AG04449 (cell line): ENCODE results near the gene ZNF592.

Experiments
- CTCF ChIA-PET: fragments of 350-600 bp; formaldehyde crosslinking; extraction: SDS; loops from one replicate; lab custom pipeline; 2021; ENCODE audit warnings: antibody characterized with exemption; lab: Yijun Ruan, JAX
- POLR2A ChIA-PET: fragments of 400-600, 350-600 bp; formaldehyde crosslinking; extraction: SDS; loops from one replicate; lab custom pipeline; 2020; ENCODE audit warnings: antibody characterized with exemption, inconsistent platforms; lab: Yijun Ruan, JAX
- DNase-seq: peaks from one replicate; pipeline ENCODE4 v3.0.0-alpha.2; 2010; ENCODE audit warnings: low read depth, low spot score
- H3K4me3 ChIP-seq: 2 replicates; pipeline ENCODE4 v1.5.1; 2011; ENCODE audit warnings: low read depth, mild to moderate bottlenecking, control low read depth, low read length
- TF ChIP-seq, protein P1 (sequence below): IDR thresholded peaks from one replicate; pipeline ENCODE4 v1.5.1; 2011; ENCODE audit warnings: mild to moderate bottlenecking, moderate library complexity, low read length, control low read depth, inconsistent platforms; ENCODE audit not compliant: insufficient read depth; ENCODE audit errors: missing control alignments

ZNF592 gene

DNA sequence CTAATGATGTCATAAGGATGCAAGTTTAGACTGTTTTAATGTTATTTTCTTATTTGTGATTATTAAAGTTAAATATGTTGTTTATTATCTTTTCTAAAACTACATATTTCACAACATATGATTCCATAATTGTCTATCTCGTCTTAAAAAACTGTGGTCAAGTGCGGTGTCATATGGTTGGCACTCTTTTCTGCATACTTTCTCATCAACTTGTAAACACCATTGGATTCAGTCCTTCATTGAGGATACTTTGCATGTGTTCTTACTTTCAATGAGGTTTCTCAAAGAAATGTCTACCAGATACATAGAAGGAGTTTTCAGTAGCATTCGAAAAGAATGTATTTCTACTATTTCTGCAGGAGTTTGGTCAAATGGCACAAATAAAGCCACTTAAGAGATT is 46.8 kb downstream of the ZNF592 start:
- DNase-seq, result no peak
- POLR2A ChIA-PET, result no interaction called here
- TF ChIP-seq, protein P1, sequence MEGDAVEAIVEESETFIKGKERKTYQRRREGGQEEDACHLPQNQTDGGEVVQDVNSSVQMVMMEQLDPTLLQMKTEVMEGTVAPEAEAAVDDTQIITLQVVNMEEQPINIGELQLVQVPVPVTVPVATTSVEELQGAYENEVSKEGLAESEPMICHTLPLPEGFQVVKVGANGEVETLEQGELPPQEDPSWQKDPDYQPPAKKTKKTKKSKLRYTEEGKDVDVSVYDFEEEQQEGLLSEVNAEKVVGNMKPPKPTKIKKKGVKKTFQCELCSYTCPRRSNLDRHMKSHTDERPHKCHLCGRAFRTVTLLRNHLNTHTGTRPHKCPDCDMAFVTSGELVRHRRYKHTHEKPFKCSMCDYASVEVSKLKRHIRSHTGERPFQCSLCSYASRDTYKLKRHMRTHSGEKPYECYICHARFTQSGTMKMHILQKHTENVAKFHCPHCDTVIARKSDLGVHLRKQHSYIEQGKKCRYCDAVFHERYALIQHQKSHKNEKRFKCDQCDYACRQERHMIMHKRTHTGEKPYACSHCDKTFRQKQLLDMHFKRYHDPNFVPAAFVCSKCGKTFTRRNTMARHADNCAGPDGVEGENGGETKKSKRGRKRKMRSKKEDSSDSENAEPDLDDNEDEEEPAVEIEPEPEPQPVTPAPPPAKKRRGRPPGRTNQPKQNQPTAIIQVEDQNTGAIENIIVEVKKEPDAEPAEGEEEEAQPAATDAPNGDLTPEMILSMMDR, result no peak
- H3K4me3 ChIP-seq, result no peak overlapping the region
- CTCF ChIA-PET, result no interaction called here

DNA sequence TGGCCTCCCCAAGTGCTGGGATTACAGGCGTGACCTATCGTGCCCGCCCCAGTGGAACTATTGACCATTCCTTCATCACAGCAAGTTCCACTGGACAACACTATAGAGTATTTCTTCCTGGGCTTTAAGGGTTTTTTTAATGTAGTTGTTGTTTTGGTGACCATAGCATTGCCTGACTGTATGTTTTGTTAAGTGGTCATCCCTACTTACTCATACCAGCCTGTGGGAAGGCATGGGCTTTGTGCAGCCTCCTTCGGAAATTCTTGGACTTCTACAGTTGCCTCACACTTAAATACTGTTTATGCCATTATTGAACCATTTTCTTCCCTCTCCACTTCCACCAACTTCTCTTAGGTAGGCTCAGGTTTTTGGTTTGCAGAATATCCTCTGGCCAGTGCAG is 48.8 kb downstream of the ZNF592 start:
- CTCF ChIA-PET, result no interaction called here
- POLR2A ChIA-PET, result interaction anchor here (0.6 kb wide), 1 partner anchor 82 kb away, joined by 3 read pairs; no protein-coding TSS in a partner anchor
- TF ChIP-seq, protein P1, result no peak
- no peak overlapping the region for H3K4me3 ChIP-seq
- peak; percentile 72 for DNase-seq

DNA sequence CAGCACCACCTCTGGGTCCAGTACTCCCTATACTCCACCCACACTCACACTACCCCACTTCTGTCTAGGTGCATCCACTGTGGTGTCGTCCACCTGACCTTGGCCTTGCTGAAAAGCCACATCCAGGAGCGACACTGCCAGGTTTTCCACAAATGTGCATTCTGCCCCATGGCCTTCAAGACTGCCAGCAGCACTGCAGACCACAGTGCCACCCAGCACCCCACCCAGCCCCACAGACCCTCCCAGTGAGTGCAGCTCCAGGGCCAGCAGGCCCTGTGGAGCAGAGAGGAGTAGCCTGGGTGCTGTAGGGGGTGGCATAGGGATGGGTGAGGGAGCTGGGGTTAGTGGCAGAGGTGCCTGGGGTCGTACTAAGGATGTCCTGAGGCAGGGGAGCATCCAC is 49.4 kb downstream of the ZNF592 start:
- no peak for DNase-seq
- H3K4me3 ChIP-seq, result no peak overlapping the region
- TF ChIP-seq, protein P1, result no peak
- ChIA-PET CTCF (interaction anchor here (0.9 to 1.1 kb wide), 2 partner anchors 20 to 49 kb away, joined by 3 read pairs; no protein-coding TSS in a partner anchor), POLR2A (no interaction called here)

DNA sequence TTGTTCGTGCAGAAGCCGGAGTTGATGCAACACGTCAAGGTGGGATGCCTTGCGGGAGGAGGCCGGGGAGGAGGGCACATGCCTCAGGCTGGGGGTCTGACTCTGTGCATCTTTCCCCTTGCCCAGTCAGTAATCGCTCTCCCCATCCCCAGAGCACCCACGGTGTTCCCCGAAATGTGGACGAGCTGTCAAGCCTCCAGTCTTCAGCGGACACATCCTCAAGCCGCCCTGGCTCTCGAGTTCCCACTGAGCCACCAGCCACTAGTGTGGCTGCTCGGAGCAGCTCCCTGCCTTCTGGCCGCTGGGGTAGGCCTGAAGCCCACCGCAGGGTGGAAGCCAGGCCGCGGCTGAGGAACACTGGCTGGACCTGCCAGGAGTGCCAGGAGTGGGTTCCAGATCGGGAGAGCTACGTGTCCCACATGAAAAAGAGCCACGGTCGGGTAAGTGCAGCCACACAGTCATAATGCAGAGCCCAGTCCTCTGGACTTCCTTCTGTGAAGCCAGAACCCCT is 50.1 kb downstream of the ZNF592 start:
- CTCF ChIA-PET, result interaction anchor here (0.9 to 1.1 kb wide), 2 partner anchors 20 to 49 kb away, joined by 3 read pairs; no protein-coding TSS in a partner anchor
- no peak overlapping the region for H3K4me3 ChIP-seq
- TF ChIP-seq, protein P1, result no peak
- DNase-seq, result no peak
- POLR2A ChIA-PET, result no interaction called here

DNA sequence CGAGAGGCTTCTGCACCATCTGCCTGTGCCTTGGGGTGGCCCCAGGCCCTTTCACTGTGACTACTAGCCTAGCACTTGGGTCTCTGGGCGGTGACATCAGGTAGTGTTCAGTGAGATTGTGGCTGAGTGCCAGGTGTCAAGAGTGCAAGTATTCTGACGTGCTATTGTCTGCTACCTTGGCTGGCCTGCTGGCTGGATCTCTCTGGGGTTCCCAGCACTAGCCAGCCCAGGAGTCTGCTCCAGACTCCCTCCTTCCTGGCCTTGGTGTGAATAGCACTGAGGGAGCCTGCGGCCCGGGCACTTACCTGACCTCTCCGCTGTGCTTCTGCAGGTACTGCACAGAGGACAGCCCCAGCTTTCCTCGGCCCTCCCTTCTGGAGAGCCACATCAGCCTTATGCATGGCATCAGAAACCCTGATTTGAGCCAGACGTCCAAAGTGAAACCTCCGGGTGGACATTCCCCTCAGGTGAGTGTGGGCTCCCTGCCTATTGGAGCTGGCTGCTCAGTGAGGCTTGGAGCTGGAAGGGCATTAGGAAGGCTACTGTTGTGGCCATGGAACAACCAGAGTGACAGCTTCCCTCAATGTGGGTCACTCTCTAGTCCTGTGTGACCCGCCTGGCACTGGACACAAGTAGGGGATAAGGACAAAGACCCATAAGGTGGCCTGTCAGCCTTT is 51.3 kb downstream of the ZNF592 start:
- ChIA-PET POLR2A (no interaction called here), CTCF (no interaction called here)
- TF ChIP-seq, protein P1, result no peak
- DNase-seq, result no peak
- no peak overlapping the region for H3K4me3 ChIP-seq

DNA sequence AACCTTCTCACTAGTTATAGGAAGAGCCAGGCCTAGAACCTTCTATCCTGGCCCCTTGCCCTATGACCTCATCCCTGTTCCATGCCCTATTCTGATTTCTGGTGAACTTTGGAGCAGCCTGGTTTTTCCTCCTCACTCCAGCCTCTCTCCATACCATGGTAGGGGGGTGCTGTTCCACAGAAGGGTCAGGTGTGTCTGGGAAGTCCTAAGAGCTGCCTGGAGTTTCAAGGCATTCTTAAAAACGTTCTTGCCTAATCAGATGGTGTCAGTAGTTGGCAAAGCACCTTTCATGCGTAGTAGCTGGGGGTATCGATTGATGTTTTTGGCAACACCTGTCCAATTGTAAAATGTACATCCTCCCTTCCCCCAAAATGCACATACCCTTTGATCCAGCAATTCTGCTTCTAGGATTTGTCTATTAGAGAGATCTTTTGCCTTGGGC is 52.0 kb downstream of the ZNF592 start:
- TF ChIP-seq, protein P1, result no peak
- POLR2A ChIA-PET, result no interaction called here
- CTCF ChIA-PET, result no interaction called here
- H3K4me3 ChIP-seq, result no peak overlapping the region
- no peak for DNase-seq
